ENCODE measurements around the gene BABAM2. TPM values are rescaled to one million over a fixed set of nuclear protein-coding genes. Genes with fewer than 3 reads are reported as not detected.
A peak's percentile ranks its signal among the peaks of the same experiment; 100 is the strongest.
"Not testable (repeated sequence)": the region's sequence is repeated elsewhere in the genome, so short reads cannot be mapped to it uniquely, and the experiment has no call there.

The BABAM2 gene
- total and polyA plus RNA-seq, 5 donors: 45.2 to 65.2 (median 64.0) TPM

GRCh38 chr2:27978761-27979160 is 88.2 kb downstream of the BABAM2 start:
- H3K4me3 ChIP-seq (ENCODE audit: low read length); intact Hi-C loops (cut with DNase I); H3K27ac ChIP-seq (ENCODE audit: low read length); H3K27me3 ChIP-seq (ENCODE audit: control insufficient read depth, insufficient read depth); H3K9me3 ChIP-seq (ENCODE audit: control insufficient read depth, low read length); ATAC-seq; H3K4me1 ChIP-seq (ENCODE audit: control insufficient read depth, insufficient read depth, low read length): not testable (repeated sequence)
- WGBS: 98% methylated on average over 2 of the region's 2 CpGs
- peak in 1 of 3 donors; percentile 21 for DNase-seq

- Histone ChIP-seq H3K4me1 (ENCODE audit: control insufficient read depth, insufficient read depth, low read length) (peaks cover 3% of the 10 kb centered on the region), H3K27ac (ENCODE audit: low read length) (no peak overlapping the region), H3K4me3 (ENCODE audit: low read length) (no peak overlapping the region), H3K27me3 (ENCODE audit: control insufficient read depth, insufficient read depth) (no peaks in the 10 kb centered on the region), H3K9me3 (ENCODE audit: control insufficient read depth, low read length) (no peaks in the 10 kb centered on the region)
- no peak for DNase-seq
- WGBS: 71% methylated on average over 1 of the region's 1 CpG
- intact Hi-C loops (cut with DNase I): no loop called here
- ATAC-seq: no peak
These were observed 89.7 kb downstream of the BABAM2 start for GRCh38 chr2:27980242-27980641.

GRCh38 chr2:27984153-27984552 is 93.6 kb downstream of the BABAM2 start:
- Histone ChIP-seq H3K27ac (ENCODE audit: low read length) (no peak overlapping the region), H3K9me3 (ENCODE audit: control insufficient read depth, low read length) (no peaks in the 10 kb centered on the region), H3K4me1 (ENCODE audit: control insufficient read depth, insufficient read depth, low read length) (no peaks in the 10 kb centered on the region), H3K27me3 (ENCODE audit: control insufficient read depth, insufficient read depth) (no peaks in the 10 kb centered on the region), H3K4me3 (ENCODE audit: low read length) (no peak overlapping the region)
- DNase-seq (no peak), ATAC-seq (no peak)
- intact Hi-C loops (cut with DNase I): no loop called here

GRCh38 chr2:27988306-27988705 is 97.8 kb downstream of the BABAM2 start:
- Histone ChIP-seq H3K4me1 (ENCODE audit: control insufficient read depth, insufficient read depth, low read length) (peaks cover 3% of the 10 kb centered on the region), H3K27ac (ENCODE audit: low read length) (no peak overlapping the region), H3K9me3 (ENCODE audit: control insufficient read depth, low read length) (no peaks in the 10 kb centered on the region), H3K4me3 (ENCODE audit: low read length) (peak overlapping the region; percentile 22), H3K27me3 (ENCODE audit: control insufficient read depth, insufficient read depth) (no peaks in the 10 kb centered on the region)
- ATAC-seq: no peak
- intact Hi-C loops (cut with DNase I): loop anchor here in 1 of 4 donors (5.0 kb wide), 1 partner anchor 259 kb away; no protein-coding TSS in a partner anchor
- no peak for DNase-seq
- 29% methylated on average over 3 of the region's 3 CpGs for WGBS

- ATAC-seq (no peak), DNase-seq (no peak)
- H3K4me1 ChIP-seq (ENCODE audit: control insufficient read depth, insufficient read depth, low read length): peaks cover 3% of the 10 kb centered on the region
- H3K4me3 ChIP-seq (ENCODE audit: low read length): no peak overlapping the region
- intact Hi-C loops (cut with DNase I): loop anchor here in 1 of 4 donors (5.0 kb wide), 1 partner anchor 259 kb away; no protein-coding TSS in a partner anchor
- H3K27ac ChIP-seq (ENCODE audit: low read length): no peak overlapping the region
- no peaks in the 10 kb centered on the region for H3K27me3 ChIP-seq (ENCODE audit: control insufficient read depth, insufficient read depth)
- WGBS: 69% methylated on average over 2 of the region's 2 CpGs
- no peaks in the 10 kb centered on the region for H3K9me3 ChIP-seq (ENCODE audit: control insufficient read depth, low read length)
These were observed 98.2 kb downstream of the BABAM2 start for GRCh38 chr2:27988718-27989117.

GRCh38 chr2:27989149-27989548 is 98.6 kb downstream of the BABAM2 start:
- no peak overlapping the region for H3K27ac ChIP-seq (ENCODE audit: low read length)
- no peak for DNase-seq
- intact Hi-C loops (cut with DNase I): loop anchor here in 1 of 4 donors (5.0 kb wide), 1 partner anchor 258 kb away; no protein-coding TSS in a partner anchor
- H3K9me3 ChIP-seq (ENCODE audit: control insufficient read depth, low read length): no peaks in the 10 kb centered on the region
- H3K4me1 ChIP-seq (ENCODE audit: control insufficient read depth, insufficient read depth, low read length): peaks cover 3% of the 10 kb centered on the region
- H3K27me3 ChIP-seq (ENCODE audit: control insufficient read depth, insufficient read depth): no peaks in the 10 kb centered on the region
- no peak overlapping the region for H3K4me3 ChIP-seq (ENCODE audit: low read length)
- no peak for ATAC-seq
- 98% methylated on average over 2 of the region's 2 CpGs for WGBS

GRCh38 chr2:27990030-27990590 is 99.6 kb downstream of the BABAM2 start:
- intact Hi-C loops (cut with DNase I): no loop called here

GRCh38 chr2:27991146-27991545 is 100.6 kb downstream of the BABAM2 start:
- Histone ChIP-seq H3K4me3 (ENCODE audit: low read length) (no peak overlapping the region), H3K4me1 (ENCODE audit: control insufficient read depth, insufficient read depth, low read length) (peaks cover 3% of the 10 kb centered on the region), H3K27me3 (ENCODE audit: control insufficient read depth, insufficient read depth) (no peaks in the 10 kb centered on the region), H3K9me3 (ENCODE audit: control insufficient read depth, low read length) (no peaks in the 10 kb centered on the region), H3K27ac (ENCODE audit: low read length) (no peak overlapping the region)
- DNase-seq (no peak), ATAC-seq (no peak)
- intact Hi-C loops (cut with DNase I): no loop called here
- WGBS: 85% methylated on average over 1 of the region's 1 CpG

More at GRCh38 chr2:27990030-27990590, 99.6 kb downstream of the BABAM2 start:
- Histone ChIP-seq H3K4me3 (ENCODE audit: low read length) (no peak overlapping the region), H3K9me3 (ENCODE audit: control insufficient read depth, low read length) (no peaks in the 10 kb centered on the region), H3K27me3 (ENCODE audit: control insufficient read depth, insufficient read depth) (no peaks in the 10 kb centered on the region), H3K4me1 (ENCODE audit: control insufficient read depth, insufficient read depth, low read length) (peaks cover 3% of the 10 kb centered on the region), H3K27ac (ENCODE audit: low read length) (no peak overlapping the region)
- ATAC-seq (no peak), DNase-seq (no peak)
- 92% methylated on average over 4 of the region's 4 CpGs for WGBS

- no peak overlapping the region for H3K27ac ChIP-seq (ENCODE audit: low read length)
- ATAC-seq: peak in 1 of 2 donors; percentile 54
- intact Hi-C loops (cut with DNase I): no loop called here
These were observed 102.4 kb downstream of the BABAM2 start for GRCh38 chr2:27992787-27993401.

GRCh38 chr2:27993402-27993787 is 102.9 kb downstream of the BABAM2 start:
- WGBS: 64% methylated on average over 1 of the region's 1 CpG
- no peak overlapping the region for H3K27ac ChIP-seq (ENCODE audit: low read length)
- DNase-seq (no peak), ATAC-seq (no peak)
- no peak overlapping the region for H3K4me3 ChIP-seq (ENCODE audit: low read length)
- intact Hi-C loops (cut with DNase I): no loop called here
- peaks cover 3% of the 10 kb centered on the region for H3K4me1 ChIP-seq (ENCODE audit: control insufficient read depth, insufficient read depth, low read length)
- H3K9me3 ChIP-seq (ENCODE audit: control insufficient read depth, low read length): no peaks in the 10 kb centered on the region
- H3K27me3 ChIP-seq (ENCODE audit: control insufficient read depth, insufficient read depth): no peaks in the 10 kb centered on the region

More at GRCh38 chr2:27992787-27993401, 102.4 kb downstream of the BABAM2 start:
- peaks cover 3% of the 10 kb centered on the region for H3K4me1 ChIP-seq (ENCODE audit: control insufficient read depth, insufficient read depth, low read length)
- H3K4me3 ChIP-seq (ENCODE audit: low read length): no peak overlapping the region
- H3K27me3 ChIP-seq (ENCODE audit: control insufficient read depth, insufficient read depth): no peaks in the 10 kb centered on the region
- no peak for DNase-seq
- no peaks in the 10 kb centered on the region for H3K9me3 ChIP-seq (ENCODE audit: control insufficient read depth, low read length)

- no peak for DNase-seq
- Histone ChIP-seq H3K4me1 (ENCODE audit: control insufficient read depth, insufficient read depth, low read length) (peaks cover 3% of the 10 kb centered on the region), H3K27me3 (ENCODE audit: control insufficient read depth, insufficient read depth) (no peaks in the 10 kb centered on the region), H3K9me3 (ENCODE audit: control insufficient read depth, low read length) (no peaks in the 10 kb centered on the region), H3K4me3 (ENCODE audit: low read length) (no peak overlapping the region), H3K27ac (ENCODE audit: low read length) (no peak overlapping the region)
- WGBS: 80% methylated on average over 5 of the region's 5 CpGs
- intact Hi-C loops (cut with DNase I): no loop called here
- peak in 1 of 2 donors; percentile 29 for ATAC-seq
These were observed 103.6 kb downstream of the BABAM2 start for GRCh38 chr2:27993950-27994728.

All from right cardiac atrium (tissue), 5 donors.